ENCODE measurements around the gene TIGD7.

DNA sequence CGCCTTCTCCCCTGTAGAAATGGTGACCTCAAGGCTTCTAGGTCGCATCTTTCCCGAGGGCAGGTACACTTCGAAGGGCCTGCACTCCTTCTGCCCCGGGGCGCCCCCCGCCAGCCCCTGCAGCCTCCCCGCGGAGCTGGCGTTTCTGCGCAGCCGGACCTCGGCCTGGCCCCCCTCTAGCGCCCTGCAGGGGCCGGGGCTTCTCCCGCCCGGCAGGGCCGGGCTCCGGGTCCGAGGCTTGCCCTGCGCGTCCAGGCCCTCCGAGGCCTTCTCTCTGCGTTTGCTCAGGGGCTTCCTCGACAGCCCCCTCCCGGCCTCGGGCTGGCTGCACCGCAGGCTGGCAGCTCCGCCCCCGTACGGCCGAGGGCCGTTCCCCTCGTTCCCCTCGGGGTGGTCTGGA lies 50.9 kb downstream of the TIGD7 start:
- TF ChIP-seq, protein P1, sequence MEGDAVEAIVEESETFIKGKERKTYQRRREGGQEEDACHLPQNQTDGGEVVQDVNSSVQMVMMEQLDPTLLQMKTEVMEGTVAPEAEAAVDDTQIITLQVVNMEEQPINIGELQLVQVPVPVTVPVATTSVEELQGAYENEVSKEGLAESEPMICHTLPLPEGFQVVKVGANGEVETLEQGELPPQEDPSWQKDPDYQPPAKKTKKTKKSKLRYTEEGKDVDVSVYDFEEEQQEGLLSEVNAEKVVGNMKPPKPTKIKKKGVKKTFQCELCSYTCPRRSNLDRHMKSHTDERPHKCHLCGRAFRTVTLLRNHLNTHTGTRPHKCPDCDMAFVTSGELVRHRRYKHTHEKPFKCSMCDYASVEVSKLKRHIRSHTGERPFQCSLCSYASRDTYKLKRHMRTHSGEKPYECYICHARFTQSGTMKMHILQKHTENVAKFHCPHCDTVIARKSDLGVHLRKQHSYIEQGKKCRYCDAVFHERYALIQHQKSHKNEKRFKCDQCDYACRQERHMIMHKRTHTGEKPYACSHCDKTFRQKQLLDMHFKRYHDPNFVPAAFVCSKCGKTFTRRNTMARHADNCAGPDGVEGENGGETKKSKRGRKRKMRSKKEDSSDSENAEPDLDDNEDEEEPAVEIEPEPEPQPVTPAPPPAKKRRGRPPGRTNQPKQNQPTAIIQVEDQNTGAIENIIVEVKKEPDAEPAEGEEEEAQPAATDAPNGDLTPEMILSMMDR (IDR thresholded peaks at IDR 0.05), result no peak
- TF ChIP-seq POLR2A (IDR thresholded peaks at IDR 0.05), result no peak
